Adrenal gland (tissue), 5 donors: ENCODE data around the gene SLU7.

Experiments
- CTCF ChIP-seq, 6 experiments: fragments of 450-650 bp in 4 of 6; fragments of 200-600 bp in 2 of 6; sonication (generic) in 1 of 6; IDR thresholded peaks; 1 replicate in 5 of 6; 2 replicates in 1 of 6; pipeline versions ENCODE4 v1.5.1 to v1.8.0; 2016 to 2021; ENCODE audit warnings: antibody characterized with exemption in 6 of 6, mild to moderate bottlenecking in 2 of 6, moderate library complexity in 1 of 6
- POLR2A ChIP-seq, 2 donors: fragments of 450-650 bp; IDR thresholded peaks; one replicate each; pipeline ENCODE4 v1.6.1; 2017; ENCODE audit warnings: antibody characterized with exemption in 2 of 2, mild to moderate bottlenecking in 2 of 2, moderate library complexity in 1 of 2
- donor health status: DM: no; HTN: no; CAD: no.

DNA sequence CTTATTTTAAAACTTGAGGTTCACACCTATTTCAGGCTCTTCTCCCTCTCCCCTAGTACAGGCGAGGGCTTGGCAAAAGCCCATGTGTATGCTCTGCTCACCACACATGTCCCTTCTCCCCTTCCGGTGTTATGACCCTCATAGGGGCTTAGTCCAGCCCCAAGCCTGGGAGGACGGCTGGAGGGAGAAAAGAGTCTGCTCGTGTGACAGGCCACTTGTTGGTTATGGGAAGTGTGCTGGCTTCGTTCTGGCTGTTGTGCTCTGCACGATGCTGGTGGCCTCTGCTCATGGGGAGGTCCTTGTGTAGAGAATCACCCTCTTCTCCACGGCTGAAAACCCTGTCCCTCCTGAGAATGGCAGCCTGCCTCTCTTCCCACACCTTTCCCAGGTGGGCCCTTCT, 13.9 kb upstream of the SLU7 start:
- TF ChIP-seq CTCF (IDR thresholded peaks at IDR 0.05) (no peak), POLR2A (IDR thresholded peaks at IDR 0.05) (no peak)
